ENCODE data around the gene TANGO6. TPM values are rescaled to one million over a fixed set of nuclear protein-coding genes. Genes with fewer than 3 reads are reported as not detected.

The TANGO6 gene
- total and polyA plus RNA-seq, 9 donors = 4.7 to 27.8 (median 15.5) TPM

DNA sequence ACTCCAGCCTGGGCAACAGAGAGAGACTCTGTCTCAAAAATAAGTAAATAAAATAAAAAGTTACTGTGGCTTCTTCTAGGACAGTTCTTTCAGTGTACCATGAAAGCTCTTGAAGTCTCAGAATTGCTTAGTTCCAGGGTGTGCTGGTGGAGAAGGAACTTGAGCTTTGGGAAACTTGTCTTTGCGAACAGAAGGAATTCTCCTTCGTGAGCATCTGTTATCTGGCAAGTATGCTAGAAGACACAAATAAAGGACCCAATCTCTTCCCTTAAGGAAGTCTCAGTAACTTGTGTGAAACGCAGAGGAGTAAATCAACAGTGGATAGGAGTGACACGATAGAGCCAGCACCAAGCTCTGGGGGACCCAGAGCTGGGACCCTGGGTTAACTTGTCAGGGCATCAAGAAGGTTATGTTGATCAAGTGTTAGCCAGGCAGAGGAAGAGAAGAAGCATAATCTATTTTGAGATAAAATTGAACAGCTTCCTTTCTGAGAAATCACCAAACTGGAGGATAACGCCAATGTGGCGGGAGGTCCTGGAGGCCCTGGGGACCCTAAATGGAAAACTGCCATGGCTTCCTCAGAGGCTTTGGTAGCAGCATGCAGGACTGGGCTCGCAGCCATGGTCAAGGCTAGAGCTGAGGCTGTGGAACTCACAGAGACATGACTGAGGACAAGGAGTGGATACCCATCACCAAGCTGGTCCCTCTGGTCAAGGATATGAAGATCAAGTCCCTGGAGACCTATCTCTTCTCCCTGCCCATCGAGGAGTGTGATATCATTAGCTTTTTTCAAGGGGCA is 190.0 kb downstream of the TANGO6 start:
- WGBS, 3 donors = 85 to 89% (median 88%) methylated on average over 8 of the region's 8 CpGs
- intact Hi-C loops (cut with DNase I) = no loop called here
- no peaks in the 10 kb centered on the region for H3K4me1 ChIP-seq (ENCODE audit: insufficient read depth)
- H3K27me3 ChIP-seq = no peaks in the 10 kb centered on the region
- H3K36me3 ChIP-seq = no peaks in the 10 kb centered on the region
- H3K4me3 ChIP-seq = no peak overlapping the region
- DNase-seq = no peak
- TF ChIP-seq POLR2A (IDR thresholded peaks at IDR 0.05) = no peak
- no peak for TF ChIP-seq CTCF (IDR thresholded peaks at IDR 0.05)
- TF ChIP-seq EP300 (IDR thresholded peaks at IDR 0.05) = no peak
- no peak overlapping the region for H3K27ac ChIP-seq
- no peaks in the 10 kb centered on the region for H3K9me3 ChIP-seq

- H3K36me3 ChIP-seq = no peaks in the 10 kb centered on the region
- DNase-seq = no peak
- no peak overlapping the region for H3K27ac ChIP-seq
- no peak overlapping the region for H3K4me3 ChIP-seq
- no peak for TF ChIP-seq POLR2A (IDR thresholded peaks at IDR 0.05)
- TF ChIP-seq CTCF (IDR thresholded peaks at IDR 0.05) = no peak
- no peak for TF ChIP-seq EP300 (IDR thresholded peaks at IDR 0.05)
- H3K9me3 ChIP-seq = no peaks in the 10 kb centered on the region
- no peaks in the 10 kb centered on the region for H3K27me3 ChIP-seq
- H3K4me1 ChIP-seq (ENCODE audit: insufficient read depth) = no peaks in the 10 kb centered on the region
- intact Hi-C loops (cut with DNase I) = no loop called here
These were observed 192.0 kb downstream of the TANGO6 start for GRCh38 chr16:69035375-69035774.

- no peaks in the 10 kb centered on the region for H3K4me1 ChIP-seq (ENCODE audit: insufficient read depth)
- intact Hi-C loops (cut with DNase I) = no loop called here
- no peaks in the 10 kb centered on the region for H3K27me3 ChIP-seq
- no peak overlapping the region for H3K27ac ChIP-seq
- peak in 1 of 5 donors; percentile 4 for DNase-seq
- H3K9me3 ChIP-seq = no peaks in the 10 kb centered on the region
- H3K36me3 ChIP-seq = no peaks in the 10 kb centered on the region
- WGBS, 3 donors = 96 to 97% (median 96%) methylated on average over 12 of the region's 12 CpGs
- H3K4me3 ChIP-seq = no peak overlapping the region
- TF ChIP-seq EP300 (IDR thresholded peaks at IDR 0.05) (no peak), CTCF (IDR thresholded peaks at IDR 0.05) (no peak)
These were observed 193.2 kb downstream of the TANGO6 start for GRCh38 chr16:69036399-69037091.

- no peak for DNase-seq
- H3K4me3 ChIP-seq = no peak overlapping the region
- no peaks in the 10 kb centered on the region for H3K36me3 ChIP-seq
- H3K27me3 ChIP-seq = no peaks in the 10 kb centered on the region
- H3K27ac ChIP-seq = no peak overlapping the region
- no peaks in the 10 kb centered on the region for H3K9me3 ChIP-seq
- H3K4me1 ChIP-seq (ENCODE audit: insufficient read depth) = no peaks in the 10 kb centered on the region
- 82 to 86% (median 82%) methylated on average over 6 of the region's 6 CpGs for WGBS, 3 donors
- intact Hi-C loops (cut with DNase I) = no loop called here
- TF ChIP-seq EP300 (IDR thresholded peaks at IDR 0.05) = no peak
- TF ChIP-seq CTCF (IDR thresholded peaks at IDR 0.05) = no peak
- no peak for TF ChIP-seq POLR2A (IDR thresholded peaks at IDR 0.05)
These were observed 194.2 kb downstream of the TANGO6 start for GRCh38 chr16:69037373-69038160.

Data from ovary (tissue), 9 donors.